Stomach (tissue), 4 donors: Measurements from ENCODE around the gene CEP152.

Experiments
- EP300 ChIP-seq: sonication (generic); formaldehyde crosslinking; IDR thresholded peaks from one replicate; pipeline ENCODE4 v1.6.1; 2017; ENCODE audit warnings: antibody characterized with exemption
- POLR2A ChIP-seq, 4 donors: fragments of 450-650 bp; IDR thresholded peaks; one replicate each; pipeline ENCODE4 v1.6.1; 2016; ENCODE audit warnings: antibody characterized with exemption in 4 of 4, control low read depth in 2 of 4, mild to moderate bottlenecking in 1 of 4, moderate library complexity in 1 of 4
- POLR2AphosphoS5 ChIP-seq, 3 donors: sonication (generic); formaldehyde crosslinking; IDR thresholded peaks; one replicate each; pipeline ENCODE4 v1.6.1; 2016; ENCODE audit warnings: antibody characterized with exemption in 3 of 3
- TF ChIP-seq, protein P1 (sequence below), 7 experiments: fragments of 450-650 bp in 4 of 7; fragments of 200-600 bp in 3 of 7; sonication (generic) in 3 of 7; IDR thresholded peaks; one replicate each; pipeline ENCODE4 v1.5.1; 2016 to 2019; ENCODE audit warnings: antibody characterized with exemption in 7 of 7, control low read depth in 2 of 7, mild to moderate bottlenecking in 1 of 7

DNA sequence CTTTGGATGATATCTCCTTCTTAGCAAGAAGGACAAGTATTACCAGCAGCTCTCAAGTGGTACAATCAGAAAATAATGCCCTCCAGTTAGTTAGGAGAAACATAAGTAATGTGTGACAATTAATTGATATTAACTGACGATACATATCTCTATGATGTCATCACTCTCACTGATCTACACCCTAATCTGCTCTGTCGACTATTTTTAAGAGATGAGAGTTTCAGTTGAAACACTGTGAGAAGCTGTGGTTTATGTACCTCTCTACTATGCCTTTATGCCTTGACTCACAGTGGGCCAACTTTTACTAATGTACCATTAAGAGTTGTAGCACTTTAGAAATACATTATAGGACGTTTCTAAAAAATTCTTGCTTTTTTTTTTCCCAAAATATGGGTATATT, 8.6 kb downstream of the CEP152 start:
- TF ChIP-seq, protein P1, sequence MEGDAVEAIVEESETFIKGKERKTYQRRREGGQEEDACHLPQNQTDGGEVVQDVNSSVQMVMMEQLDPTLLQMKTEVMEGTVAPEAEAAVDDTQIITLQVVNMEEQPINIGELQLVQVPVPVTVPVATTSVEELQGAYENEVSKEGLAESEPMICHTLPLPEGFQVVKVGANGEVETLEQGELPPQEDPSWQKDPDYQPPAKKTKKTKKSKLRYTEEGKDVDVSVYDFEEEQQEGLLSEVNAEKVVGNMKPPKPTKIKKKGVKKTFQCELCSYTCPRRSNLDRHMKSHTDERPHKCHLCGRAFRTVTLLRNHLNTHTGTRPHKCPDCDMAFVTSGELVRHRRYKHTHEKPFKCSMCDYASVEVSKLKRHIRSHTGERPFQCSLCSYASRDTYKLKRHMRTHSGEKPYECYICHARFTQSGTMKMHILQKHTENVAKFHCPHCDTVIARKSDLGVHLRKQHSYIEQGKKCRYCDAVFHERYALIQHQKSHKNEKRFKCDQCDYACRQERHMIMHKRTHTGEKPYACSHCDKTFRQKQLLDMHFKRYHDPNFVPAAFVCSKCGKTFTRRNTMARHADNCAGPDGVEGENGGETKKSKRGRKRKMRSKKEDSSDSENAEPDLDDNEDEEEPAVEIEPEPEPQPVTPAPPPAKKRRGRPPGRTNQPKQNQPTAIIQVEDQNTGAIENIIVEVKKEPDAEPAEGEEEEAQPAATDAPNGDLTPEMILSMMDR (IDR thresholded peaks at IDR 0.05): no peak
- TF ChIP-seq POLR2AphosphoS5 (IDR thresholded peaks at IDR 0.05) (no peak), POLR2A (IDR thresholded peaks at IDR 0.05) (no peak), EP300 (no peak)
